ENCODE results near the gene STS. TPM values are rescaled to one million over a fixed set of nuclear protein-coding genes. Genes with fewer than 3 reads are reported as not detected.

Gene STS
- total and polyA plus RNA-seq, 10 of the 15 experiments (the other 5 are each of a cell fraction or from before 2014, with no cell fraction given) = 1.6 to 19.4 (median 4.7) TPM

GRCh38 chrX:7109838-7110793, 37.4 kb upstream of the STS start (continued):
- TF ChIP-seq NR2C1 (IDR thresholded peaks at IDR 0.05) (no peak), JUND (IDR thresholded peaks at IDR 0.05; ENCODE audit: low read depth, low read length) (no peak), CHD2 (IDR thresholded peaks at IDR 0.05; ENCODE audit: borderline replicate concordance, low read depth, low read length) (0 out of 2 replicates have a peak, but pooled peaks have one; percentile 49), BMI1 (IDR thresholded peaks at IDR 0.05; ENCODE audit: borderline replicate concordance) (0 out of 2 replicates have a peak, but pooled peaks have one; percentile 10), DPF2 (IDR thresholded peaks at IDR 0.05) (peak; percentile 66; the same call in 1 of the 2 replicates), BACH1 (IDR thresholded peaks at IDR 0.05; ENCODE audit: borderline replicate concordance) (no peak), ZNF592 (IDR thresholded peaks at IDR 0.05) (peak; percentile 84; the same call in 1 of the 2 replicates), CEBPB (IDR thresholded peaks at IDR 0.05; ENCODE audit: borderline replicate concordance in 1 of 2, low read depth in 2 of 2, low read length in 2 of 2) (no peak), TBL1XR1 (IDR thresholded peaks at IDR 0.05; ENCODE audit: low read depth, low read length) (peak; percentile 11; the same call in 1 of the 2 replicates), ZNF217 (IDR thresholded peaks at IDR 0.05) (0 out of 2 replicates have a peak, but pooled peaks have one; percentile 13), WRNIP1 (IDR thresholded peaks at IDR 0.05; ENCODE audit: borderline replicate concordance, low read depth, low read length) (no peak), EP300 (IDR thresholded peaks at IDR 0.05; ENCODE audit: borderline replicate concordance in 1 of 2, control insufficient read depth in 1 of 2, low read depth in 2 of 2, low read length in 2 of 2) (peak in 1 of 2 experiments; percentile 24; a peak in 2 of 4 replicates), RFX5 (IDR thresholded peaks at IDR 0.05; ENCODE audit: low read depth, low read length) (no peak), GABPA (IDR thresholded peaks at IDR 0.05; ENCODE audit: low read depth) (no peak), ZBTB40 (IDR thresholded peaks at IDR 0.05; ENCODE audit: borderline replicate concordance) (peak; percentile 61; the same call in 1 of the 2 replicates), TCF3 (IDR thresholded peaks at IDR 0.05; ENCODE audit: borderline replicate concordance, insufficient read depth, low read depth, low read length) (no peak)

All from GM12878 (cell line).